GM12878 (cell line): ENCODE data around the gene RRH. TPM values are rescaled to one million over a fixed set of nuclear protein-coding genes. Genes with fewer than 3 reads are reported as not detected.
A peak's percentile ranks its signal among the peaks of the same experiment; 100 is the strongest.

Experiments used
- CEBPZ ChIP-seq: fragments of 150-350 bp; IDR thresholded peaks from 2 replicates; pipeline ENCODE4 v1.6.1; 2016; ENCODE audit warnings: low read depth, low read length
- CREM ChIP-seq: IDR thresholded peaks from 2 replicates; pipeline ENCODE4 v1.6.1; 2014; ENCODE audit warnings: antibody characterized with exemption, low read depth
- CUX1 ChIP-seq: IDR thresholded peaks from 2 replicates; pipeline ENCODE4 v1.6.1; 2012; ENCODE audit warnings: improper control_type of control experiment, low read depth, low read length; ENCODE audit not compliant: insufficient replicate concordance
- DPF2 ChIP-seq: fragments of 450-650 bp; IDR thresholded peaks from 2 replicates; pipeline ENCODE4 v1.6.1; 2017; ENCODE audit warnings: mild to moderate bottlenecking
- ELK1 ChIP-seq: IDR thresholded peaks from 2 replicates; pipeline ENCODE4 v1.6.1; 2012; ENCODE audit warnings: low read depth, low read length, improper control_type of control experiment
- FOXM1 ChIP-seq: IDR thresholded peaks from 2 replicates; pipeline ENCODE4 v1.6.1; 2012; ENCODE audit warnings: low read depth, mild to moderate bottlenecking, inconsistent platforms, low read length, moderate library complexity
- HDAC6 ChIP-seq: fragments of 200-600 bp; sonication (generic); IDR thresholded peaks from one replicate; pipeline ENCODE4 v1.8.0; 2017; ENCODE audit warnings: antibody characterized with exemption; ENCODE audit not compliant: unreplicated experiment
- IKZF2 ChIP-seq, 2 experiments: fragments of 450-650 bp; IDR thresholded peaks; 2 replicates each; pipeline ENCODE4 v1.6.1; 2017; ENCODE audit warnings: mild to moderate bottlenecking in 2 of 2, moderate library complexity in 2 of 2
- MAX ChIP-seq: IDR thresholded peaks from 2 replicates; pipeline ENCODE4 v1.6.1; 2012; ENCODE audit warnings: low read depth, low read length, improper control_type of control experiment
- MTA2 ChIP-seq: fragments of 450-650 bp; IDR thresholded peaks from 2 replicates; pipeline ENCODE4 v1.6.1; 2016; ENCODE audit warnings: low read depth, mild to moderate bottlenecking, moderate library complexity
- NFYA ChIP-seq: IDR thresholded peaks from 2 replicates; pipeline ENCODE4 v1.6.1; 2011; ENCODE audit warnings: low read depth, mild to moderate bottlenecking, low read length, improper control_type of control experiment, borderline replicate concordance
- SMARCA5 ChIP-seq: fragments of 450-650 bp; IDR thresholded peaks from 2 replicates; pipeline ENCODE4 v1.6.1; 2017; ENCODE audit warnings: mild to moderate bottlenecking
- SMC3 ChIP-seq: IDR thresholded peaks from 2 replicates; pipeline ENCODE4 v1.6.1; 2011; ENCODE audit warnings: low read length, improper control_type of control experiment, borderline replicate concordance
- SPI1 ChIP-seq: IDR thresholded peaks from 2 replicates; pipeline ENCODE4 v1.6.1; 2011; ENCODE audit warnings: low read depth, mild to moderate bottlenecking, low read length, moderate library complexity, borderline replicate concordance; ENCODE audit not compliant: insufficient read depth
- SRF ChIP-seq, 2 experiments: IDR thresholded peaks; 2 replicates each; pipeline ENCODE4 v1.6.1; 2011; ENCODE audit warnings: low read depth in 2 of 2, low read length in 2 of 2, mild to moderate bottlenecking in 1 of 2, moderate library complexity in 1 of 2
- polyA plus RNA-seq, 11 experiments: library from polyadenylated mRNA; depleted of rRNA in 4 of 11; unstranded in 6 of 11; stranded (reverse) in 5 of 11; fragments of >200 nt; fragmentation: Nextera tagmentation in 4 of 11; fragmentation: Illumina TruSeq in 1 of 11; extraction: Ambion mirVana in 4 of 11; extraction: Trizol in 1 of 11; gene quantifications; 1 replicate in 1 of 11; 2 replicates in 10 of 11; pipeline versions ENCODE4 v1.2.1 to v1.2.3, GENCODE V29; 2011 to 2016; ENCODE audit warnings: inconsistent platforms in 2 of 11, missing spikeins in 2 of 11, low read depth in 1 of 11
- total RNA-seq, 4 experiments: library from RNA; depleted of rRNA in 3 of 4; stranded (reverse); fragments of >200 nt in 3 of 4; fragmentation: Illumina TruSeq in 1 of 4; extraction: Trizol in 1 of 4; gene quantifications; 2 replicates each; pipeline versions ENCODE4 v1.2.1 to v1.2.3, GENCODE V29; 2013 to 2021

Gene RRH
- total and polyA plus RNA-seq, 10 of the 15 experiments (the other 5 are each of a cell fraction or from before 2014, with no cell fraction given): 0.06 to 0.24 (median 0.12) TPM; not detected in 6

GRCh38 chr4:109815151-109816081 lies 12.4 kb upstream of the RRH start, which contains the start of gene GAR1 (continued):
- TF ChIP-seq SRF (IDR thresholded peaks at IDR 0.05; ENCODE audit: low read depth in 2 of 2, low read length in 2 of 2) (peak in 1 of 2 experiments; percentile 76; a peak in 1 of 4 replicates), CREM (peak; percentile 99), IKZF2 (IDR thresholded peaks at IDR 0.05) (no peak), SMC3 (no peak), DPF2 (0 out of 2 replicates have a peak, but pooled peaks have one; percentile 30), ELK1 (peak; percentile 79), HDAC6 (no peak), SMARCA5 (no peak), SPI1 (no peak), MAX (peak; percentile 97), CUX1 (no peak), CEBPZ (no peak), MTA2 (no peak), FOXM1 (0 out of 2 replicates have a peak, but pooled peaks have one; percentile 56), NFYA (no peak)
